HG03064 (cell line): ENCODE results near the gene AGER.
"Not testable (repeated sequence)": the region's sequence is repeated elsewhere in the genome, so short reads cannot be mapped to it uniquely, and the experiment has no call there.

ENCODE experiments used
- ATAC-seq: cut with Tn5 transposase; IDR thresholded peaks from one replicate; pipeline ENCODE4 v1.9.1; 2021; ENCODE audit warnings: low read depth; ENCODE audit not compliant: unreplicated experiment

The AGER gene

DNA sequence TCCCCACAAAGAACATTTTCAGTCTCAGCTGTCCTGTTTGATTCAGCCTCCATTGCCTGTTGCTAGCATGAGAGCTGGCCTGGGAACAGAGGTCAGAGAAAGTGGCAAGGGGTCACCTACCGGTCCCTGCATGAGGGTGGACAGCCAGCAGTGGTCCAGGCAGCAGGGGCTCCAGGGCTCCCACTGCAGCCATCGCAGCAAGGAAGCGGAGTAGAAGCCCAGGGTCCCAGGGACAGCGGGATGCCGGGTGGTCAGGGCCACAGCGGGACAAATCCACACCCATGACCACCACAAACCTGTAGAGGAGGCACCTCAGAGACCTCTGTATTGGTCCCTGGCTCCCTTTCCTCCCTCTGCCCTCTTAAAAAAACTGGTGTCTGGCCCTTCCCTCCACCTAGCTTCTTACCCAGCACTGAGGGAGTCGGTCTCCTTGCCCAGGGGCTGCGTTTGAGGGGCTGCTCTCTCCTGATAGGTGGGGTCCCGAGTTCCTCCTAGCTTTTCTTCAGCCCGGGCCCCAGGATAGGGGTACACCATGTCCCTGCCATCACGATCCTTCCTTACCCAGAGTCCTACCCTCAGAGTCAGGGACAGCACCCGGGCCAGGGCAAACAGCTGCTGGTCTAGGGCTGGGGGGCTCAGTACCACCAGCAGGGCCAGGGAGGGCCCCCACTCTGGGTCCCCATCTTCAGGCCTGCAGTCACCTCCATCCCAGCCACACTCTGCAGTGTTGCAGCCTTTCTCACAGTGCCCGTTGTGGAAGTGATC lies 16.8 kb upstream of the AGER start:
- ATAC-seq, result no peak

DNA sequence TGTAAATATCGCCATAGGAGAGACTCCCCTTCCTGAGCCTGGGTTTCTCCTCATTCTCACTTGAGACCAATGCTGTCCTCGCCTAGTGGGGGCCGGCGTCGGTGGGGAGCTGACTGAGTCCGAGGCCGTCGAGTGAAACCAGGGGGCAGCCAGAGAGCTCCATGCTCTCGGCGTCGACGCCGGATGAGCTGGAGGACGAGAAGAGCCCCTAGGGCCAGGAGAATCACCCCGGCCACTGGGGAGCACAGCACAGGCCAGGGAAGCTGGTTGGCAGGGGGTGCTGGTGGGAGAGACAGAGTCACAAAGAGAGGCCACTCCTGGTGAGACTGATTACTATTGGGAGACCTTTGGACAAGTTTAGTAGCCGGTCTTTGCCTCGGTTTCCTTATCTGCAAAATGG lies 14.8 kb upstream of the AGER start:
- no peak for ATAC-seq

DNA sequence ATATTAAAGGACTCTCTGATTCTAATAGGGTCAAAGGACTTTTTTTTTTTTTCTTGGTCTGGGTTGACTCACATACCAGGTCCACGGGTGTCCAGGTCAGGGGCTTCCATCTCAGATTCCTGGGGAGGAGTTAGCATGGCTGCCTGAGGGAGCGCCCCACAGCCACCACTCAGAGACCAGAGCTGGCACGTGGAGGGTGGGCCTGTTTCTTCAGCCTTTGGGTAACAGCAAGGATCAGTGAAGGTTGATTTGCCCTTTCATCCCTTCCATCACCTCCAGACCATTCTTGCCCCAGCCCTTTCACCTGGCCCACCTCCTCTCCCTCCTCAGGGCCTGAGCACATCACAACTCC lies 14.3 kb upstream of the AGER start:
- ATAC-seq, result no peak

DNA sequence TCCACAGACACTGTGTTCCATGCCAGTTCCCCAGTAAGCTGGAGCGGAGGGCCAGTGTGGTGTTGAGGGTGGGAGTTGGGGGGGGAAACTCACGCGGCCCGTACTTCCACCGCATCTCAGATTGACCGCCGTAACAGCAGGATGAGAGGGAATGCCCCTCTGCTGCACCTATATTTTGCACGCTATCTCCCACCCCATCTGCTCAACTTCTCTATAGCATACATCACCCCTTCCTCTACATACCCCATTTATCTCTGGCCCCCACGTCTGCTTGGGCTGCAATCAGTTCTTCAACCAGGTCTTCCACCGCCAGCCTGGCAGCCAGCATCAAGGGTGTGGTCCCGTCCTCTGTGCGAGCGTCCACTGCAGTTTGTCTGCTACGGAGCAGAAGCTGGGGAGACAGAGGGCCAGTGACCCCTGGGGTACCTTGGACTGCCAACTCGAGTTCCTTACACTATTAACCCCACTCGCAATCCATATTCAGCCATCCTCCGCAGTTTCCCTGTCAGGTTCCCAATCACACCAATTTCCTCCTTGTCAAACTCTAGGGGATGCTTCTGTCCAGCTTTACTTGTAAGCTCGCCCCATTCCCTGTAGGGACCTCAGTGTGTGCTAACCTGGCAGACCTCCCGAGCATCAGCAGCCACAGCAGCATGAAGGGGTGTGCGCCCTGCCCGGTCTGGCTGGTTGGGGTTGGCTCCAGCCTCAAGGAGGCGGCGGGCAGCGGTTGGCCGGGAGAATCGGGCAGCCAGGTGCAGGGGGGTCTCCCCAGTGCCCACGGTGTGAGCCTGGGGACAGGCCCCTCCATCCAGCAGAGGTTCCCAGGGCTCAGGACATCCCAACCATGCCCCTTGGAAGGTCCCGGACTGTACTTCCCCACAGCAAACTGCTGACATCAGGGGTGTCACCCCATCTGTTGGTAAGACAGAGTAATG lies 12.9 kb upstream of the AGER start:
- ATAC-seq, result no peak

DNA sequence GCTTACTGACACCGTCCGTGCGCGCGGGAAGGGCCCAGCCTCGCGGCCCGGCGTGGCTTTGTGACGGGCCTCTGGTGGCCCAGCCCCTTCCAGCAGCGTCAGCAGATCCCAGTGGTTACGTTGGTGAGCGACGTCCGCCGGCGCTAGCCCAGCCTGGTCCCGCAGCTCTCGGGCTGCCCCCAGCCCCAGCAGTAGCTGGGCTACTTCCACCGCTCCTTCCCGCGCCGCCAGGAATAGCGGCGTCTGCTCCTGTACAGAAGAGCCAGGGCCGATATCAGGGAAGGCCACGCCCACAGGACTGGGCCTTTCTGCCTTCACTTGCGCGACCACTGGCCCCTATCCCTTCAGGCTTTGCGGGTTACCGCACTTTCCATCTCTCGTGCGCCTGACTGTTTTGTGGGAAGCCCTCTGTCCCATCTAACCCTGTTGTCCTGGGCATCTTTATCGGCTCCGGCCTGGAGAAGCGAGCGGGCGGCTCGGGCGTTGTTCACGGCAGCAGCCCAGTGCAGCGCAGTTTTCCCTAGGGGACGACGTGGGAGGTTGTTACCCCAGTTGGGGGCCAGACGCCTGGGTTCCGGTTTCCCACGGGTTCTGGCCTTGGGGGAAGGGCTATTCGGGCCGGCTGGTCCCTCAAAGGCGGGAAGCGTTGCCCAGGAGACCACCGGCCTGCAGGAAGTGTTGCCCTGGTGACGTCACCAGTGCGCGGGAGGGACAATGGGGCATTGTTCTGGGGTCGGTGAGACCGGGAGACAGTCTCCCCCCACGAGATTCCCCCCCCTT lies 12.0 kb upstream of the AGER start:
- peak; percentile 75 for ATAC-seq

DNA sequence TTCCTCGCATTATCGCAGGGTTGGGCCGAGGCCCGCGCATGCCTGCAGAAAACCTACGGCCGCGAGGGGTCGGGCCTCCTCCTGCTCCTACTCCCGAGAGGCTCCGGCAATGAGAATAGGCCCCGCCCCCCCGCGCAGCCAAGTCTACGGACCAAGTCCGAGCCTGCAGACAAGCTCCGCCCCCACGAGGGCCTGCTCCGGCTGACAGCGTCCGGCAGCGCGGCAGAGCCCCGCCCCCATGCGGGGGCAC lies 11.5 kb upstream of the AGER start:
- no peak for ATAC-seq

DNA sequence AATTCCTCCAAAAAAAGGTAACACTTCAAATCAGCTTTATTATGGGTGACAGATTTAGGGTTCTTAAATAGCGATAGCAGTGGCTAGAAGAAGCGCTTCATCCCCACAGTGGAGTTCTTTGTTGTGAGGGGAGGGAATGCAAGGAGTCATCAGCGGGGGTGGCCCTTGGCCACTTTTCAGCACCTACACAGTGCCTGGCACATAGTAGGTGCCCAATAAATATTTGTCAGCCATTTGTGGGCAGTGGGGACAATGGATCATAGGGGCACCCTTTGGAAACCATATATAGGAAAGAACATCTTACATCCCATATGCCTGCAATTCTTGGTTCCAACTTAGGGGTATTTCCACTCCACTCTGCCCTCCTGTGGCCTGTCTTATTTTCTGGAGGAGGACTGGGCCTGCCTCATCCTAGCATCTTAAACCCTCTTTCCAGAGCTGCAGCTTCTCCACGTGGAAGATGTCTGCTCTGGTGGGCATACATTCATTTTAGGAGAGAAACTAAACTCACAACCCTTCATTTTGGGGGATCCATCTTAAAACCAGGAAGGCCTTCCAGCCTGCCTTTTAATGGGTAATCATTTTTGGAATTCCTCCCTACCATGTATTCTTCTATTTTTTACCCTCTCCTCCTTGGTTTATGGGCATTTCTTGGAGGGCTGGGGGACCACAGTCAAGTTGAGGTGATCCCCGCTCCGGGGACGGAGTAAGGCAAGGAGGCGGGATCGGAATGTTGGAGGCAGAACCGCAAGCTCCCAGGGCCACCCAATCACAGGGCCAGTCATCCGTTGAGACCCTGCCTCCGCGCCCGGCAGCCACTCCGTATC lies 11.0 kb upstream of the AGER start:
- ATAC-seq, result peak; percentile 51

DNA sequence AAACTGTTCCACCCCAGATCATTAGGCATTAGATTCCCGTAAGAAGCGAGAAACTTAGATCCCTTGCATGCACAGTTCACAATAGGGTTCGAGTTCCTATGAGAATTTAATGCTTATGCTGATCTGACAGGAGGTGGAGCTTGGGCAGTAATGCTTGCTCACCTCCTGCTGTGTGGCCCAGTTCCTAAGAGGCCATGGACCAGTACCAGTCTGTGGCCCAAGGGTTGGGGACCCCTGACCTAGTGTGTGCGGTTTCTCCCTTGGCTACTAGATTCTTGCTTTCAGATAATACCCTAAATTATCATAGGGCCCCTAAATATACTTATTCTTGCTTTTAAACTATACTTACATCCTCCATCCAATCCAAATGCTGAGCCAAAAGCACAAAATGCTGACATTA lies 10.3 kb upstream of the AGER start:
- ATAC-seq, result no peak

DNA sequence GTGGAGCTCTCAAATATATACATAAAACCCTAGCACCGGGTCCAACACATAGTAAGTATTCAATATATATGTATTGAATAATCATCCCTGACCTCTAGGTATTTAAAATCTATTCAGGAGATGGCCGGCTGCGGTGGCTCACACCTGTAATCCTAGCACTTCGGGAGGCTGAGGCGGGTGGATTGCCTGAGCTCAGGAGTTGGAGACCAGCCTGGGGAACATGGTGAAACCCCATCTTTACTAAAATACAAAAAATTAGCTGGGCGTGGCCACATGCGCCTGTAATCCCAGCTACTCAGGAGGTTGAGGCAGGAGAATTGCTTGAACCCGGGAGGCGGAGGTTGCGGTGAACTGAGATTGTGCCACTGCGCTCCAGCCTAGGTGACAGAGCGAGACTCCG lies 9.0 kb upstream of the AGER start:
- not testable (repeated sequence) for ATAC-seq

DNA sequence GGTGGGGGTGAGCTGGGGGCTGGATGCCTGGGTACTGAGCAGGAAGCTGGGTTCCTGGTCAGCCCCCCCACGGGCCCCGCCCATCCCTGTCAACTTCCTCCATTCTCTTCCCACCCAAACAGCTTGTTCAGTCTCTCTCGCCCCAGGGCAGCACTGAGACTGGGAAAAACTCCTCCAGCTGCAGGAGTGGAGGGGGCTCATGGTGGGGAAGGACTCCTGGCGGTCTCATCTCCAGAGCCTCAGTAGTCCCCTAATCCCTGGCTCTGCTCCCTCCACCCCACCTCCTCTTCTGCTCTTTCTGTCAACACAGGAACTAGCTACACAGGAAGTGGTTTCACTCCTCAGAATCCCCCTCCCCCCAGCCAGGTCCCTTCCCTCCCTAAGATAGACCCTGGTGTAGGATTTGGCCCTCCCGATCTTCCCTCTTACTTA lies 8.6 kb upstream of the AGER start, which contains the start of gene GPSM3:
GPSM3 (minus strand) TSS at position 36 of the 432 bp plus-strand sequence. CDS start 130 bp downstream, outside the sequence.
- no peak for ATAC-seq

DNA sequence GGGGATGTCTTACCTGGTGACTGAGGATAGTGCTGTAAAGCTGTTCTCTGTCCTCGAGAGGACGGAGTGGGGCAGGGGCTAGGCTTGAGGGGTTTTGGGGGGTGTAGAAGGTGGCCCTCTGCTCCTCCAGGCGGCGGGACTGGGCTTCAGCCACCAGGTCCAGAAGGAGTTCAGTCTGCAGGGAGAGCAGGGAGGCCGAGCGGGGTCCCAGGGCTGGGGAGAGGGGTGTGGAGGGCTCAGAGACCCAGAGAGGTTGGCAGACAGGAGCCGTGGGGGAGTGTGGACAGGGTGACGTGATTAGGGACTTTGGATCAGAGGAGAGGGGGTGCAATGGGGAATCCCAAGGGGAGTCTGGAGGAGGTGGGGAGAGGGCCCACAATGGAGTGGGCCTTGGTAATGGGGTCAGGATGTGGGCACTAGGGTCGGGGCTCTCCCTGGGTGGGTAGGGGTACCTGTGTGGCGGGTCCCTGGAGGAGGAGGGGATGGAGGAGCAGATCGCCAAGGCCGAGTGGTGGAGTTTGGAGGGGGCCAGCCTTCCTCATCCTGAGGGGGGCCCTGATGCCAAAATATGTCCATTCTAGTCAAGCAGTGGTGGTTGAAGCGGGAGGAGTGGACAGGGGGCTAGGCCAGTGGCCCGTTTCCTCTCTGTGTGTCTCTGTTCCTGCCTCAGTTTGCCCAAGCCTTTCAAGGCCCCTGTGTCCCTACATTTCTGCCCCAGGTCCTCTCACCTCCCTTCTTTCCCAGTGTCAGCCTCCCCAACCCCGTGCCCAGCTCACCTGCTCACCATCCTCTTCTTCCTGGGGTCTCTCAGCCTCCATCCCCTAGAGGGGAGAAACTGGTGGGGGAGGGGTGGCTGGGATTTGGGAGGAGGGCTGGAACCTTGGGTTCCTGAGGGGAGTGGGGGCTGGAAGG lies 7.9 kb upstream of the AGER start:
- ATAC-seq, result no peak

DNA sequence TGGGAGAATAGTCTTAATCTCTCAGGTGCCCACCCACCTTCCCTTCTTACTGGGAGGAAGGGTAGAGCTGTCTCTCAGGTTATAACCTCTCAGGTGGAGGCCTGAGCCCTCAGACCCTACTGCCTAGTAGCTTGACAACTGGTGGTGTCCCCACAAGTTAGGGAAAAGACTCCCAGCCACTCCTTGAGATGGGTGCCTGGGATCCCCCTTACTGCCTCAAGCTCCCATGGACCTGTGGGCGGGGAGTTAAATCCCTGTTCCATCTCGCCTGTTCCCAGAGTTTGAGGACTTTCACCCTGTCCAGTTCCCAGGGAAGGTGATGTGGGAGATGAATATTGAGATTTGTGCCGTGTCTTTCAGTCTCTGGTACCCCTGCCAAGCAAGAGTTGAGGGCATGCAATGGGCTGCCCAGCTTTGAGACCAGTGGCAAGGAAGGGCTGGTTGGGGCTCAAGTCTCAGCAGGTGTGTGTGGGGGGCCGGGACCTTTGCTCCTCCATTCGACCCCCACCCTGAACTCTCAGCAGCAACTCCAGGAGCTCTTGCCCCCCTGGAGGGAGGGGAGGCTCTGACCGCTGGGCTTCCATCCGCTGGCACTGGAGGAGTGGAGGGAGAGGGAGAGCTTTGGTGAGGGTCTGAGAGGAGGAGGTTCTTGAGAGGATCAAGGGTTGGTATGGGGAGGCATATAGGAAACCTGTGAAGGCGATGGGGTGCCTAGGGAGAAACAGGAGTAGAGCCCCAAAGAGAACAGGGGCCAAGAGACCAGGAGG lies 7.0 kb upstream of the AGER start:
- ATAC-seq, result no peak

DNA sequence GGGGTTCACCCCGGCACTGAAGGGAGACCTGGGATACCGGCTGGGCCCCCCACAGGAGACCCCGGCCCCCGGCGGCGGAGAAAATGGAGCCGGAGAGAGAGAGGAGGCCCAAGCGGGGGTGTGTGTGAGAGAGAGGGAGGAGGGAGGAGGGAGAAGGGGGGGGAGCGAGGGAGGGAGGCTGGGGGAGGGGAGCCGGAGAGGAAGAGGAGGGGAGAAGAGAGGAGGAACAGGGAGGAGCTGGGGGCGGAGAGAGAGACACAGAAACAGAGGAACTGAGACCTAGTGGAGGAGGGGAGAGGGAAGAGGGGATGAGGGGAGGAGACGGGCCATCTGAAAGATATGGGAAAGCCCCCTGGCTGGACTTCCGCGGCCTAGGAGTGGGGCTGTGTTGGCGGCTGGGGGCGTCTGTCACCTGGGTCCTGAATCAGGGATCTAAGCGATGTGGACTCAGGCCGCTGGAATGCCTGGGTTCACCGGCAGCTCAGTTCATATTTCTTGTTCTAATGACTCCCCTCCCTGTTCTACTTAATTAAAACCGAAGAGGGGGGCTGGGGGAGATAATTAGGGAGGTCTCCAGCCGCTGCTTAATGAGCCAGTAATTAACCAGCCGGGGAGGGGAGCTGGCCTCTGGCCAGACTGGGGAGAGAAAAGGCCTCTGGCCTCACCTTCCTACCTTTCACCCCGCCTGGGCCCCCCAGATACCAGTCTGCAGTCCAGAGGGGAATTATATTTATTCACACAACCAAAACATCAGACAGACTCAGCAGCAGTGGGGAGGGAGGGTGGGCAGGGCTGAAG lies 6.2 kb upstream of the AGER start, which contains the start of gene PBX2:
PBX2 (minus strand) TSS at position 149 of the 798 bp plus-strand sequence. CDS start 287 bp downstream, outside the sequence.
- ATAC-seq, result no peak

DNA sequence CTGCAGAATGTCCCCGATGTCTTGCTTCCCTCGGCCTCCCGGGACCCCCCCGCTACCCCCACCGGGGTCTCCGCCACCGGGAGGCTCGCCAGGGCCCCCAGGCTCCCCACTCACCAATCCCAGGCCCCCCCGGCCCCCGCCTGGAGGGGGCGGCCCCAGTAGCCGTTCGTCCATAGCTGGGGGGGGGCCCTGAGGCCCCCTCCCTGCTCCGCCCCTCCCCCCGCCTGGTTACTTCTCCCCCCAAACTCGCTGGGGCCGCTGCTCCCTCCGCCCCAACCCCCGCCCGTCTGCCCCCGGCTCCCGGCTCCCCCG lies 5.6 kb upstream of the AGER start:
- ATAC-seq, result no peak

DNA sequence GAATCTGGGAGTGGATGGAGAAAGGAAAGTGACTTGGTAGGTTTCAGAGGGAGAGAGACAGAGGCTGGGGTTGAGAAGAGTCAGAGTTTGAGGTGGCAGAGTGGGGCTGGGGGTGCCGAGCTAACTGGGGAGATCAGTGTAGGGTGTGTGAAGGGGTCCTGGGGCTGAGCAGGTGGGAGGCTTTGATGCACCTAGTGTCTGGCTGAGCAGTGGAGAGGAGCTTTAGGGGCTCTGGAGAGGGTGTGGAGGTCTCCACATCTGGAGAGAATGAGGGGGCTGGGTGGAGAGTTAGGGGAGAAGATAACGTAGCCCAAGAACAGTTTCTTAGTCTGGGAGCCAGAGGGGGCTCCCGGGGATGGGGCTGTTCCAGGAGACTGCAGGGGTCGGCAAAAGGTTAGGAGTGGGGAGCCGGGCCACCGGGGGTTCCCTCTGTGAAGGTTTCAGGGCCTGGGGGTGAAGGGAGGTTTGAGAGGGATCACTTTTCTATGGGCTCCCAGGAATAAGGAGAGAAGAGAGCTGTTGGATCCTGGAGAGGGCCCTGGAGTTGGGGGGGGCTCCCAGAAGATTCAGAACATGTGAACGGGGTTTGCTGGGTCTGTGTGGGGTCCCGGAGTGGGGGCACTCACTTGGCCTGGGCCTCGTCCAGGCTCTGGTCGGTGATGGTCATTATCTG lies 5.2 kb upstream of the AGER start:
- ATAC-seq, result no peak

DNA sequence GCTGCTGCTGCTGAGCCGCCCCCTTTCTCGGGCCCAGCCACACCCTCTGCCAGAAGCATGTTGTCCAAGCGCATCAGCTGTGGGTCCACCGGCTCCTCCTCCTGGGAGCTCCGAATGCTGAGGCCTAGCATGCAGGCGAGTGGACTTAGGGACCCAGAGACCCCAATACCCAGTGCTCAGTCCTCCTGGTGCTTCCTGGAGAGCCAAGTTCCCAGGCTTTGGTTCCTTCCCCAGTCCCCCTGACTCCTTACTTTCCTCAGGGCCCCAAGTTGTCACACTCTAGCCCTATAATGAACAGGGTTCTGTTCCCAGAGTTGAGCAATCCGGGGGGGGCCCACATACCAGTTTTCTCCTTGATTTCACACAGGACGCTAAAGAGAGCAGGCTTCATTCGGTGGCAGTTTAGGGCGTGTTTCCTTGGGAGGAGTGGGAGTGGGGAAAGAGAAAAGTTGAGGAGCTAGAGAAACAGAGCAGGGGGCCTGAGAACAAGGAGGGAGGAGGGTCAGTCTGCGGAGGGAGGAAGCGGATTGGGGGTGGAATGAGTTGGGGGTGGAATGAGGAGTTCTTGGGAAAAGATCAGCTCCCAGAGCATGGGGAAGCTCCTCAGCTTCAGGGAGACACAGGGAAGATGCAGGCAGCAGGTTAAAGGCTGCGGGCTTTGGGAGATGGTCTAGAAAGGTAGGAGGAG lies 4.5 kb upstream of the AGER start:
- no peak for ATAC-seq
